ENCODE data around the gene FAM131A.
A peak's percentile ranks its signal among the peaks of the same experiment; 100 is the strongest.

Gene FAM131A

GRCh38 chr3:184366619-184367289 lies 29.4 kb downstream of the FAM131A start:
- no peaks in the 10 kb centered on the region for H3K9me3 ChIP-seq
- peaks cover 27% of the 10 kb centered on the region for H3K36me3 ChIP-seq
- no peak overlapping the region for H3K4me3 ChIP-seq (ENCODE audit: low read depth, low read length)
- no peaks in the 10 kb centered on the region for H3K4me1 ChIP-seq
- DNase-seq = no peak
- TF ChIP-seq, protein P1, sequence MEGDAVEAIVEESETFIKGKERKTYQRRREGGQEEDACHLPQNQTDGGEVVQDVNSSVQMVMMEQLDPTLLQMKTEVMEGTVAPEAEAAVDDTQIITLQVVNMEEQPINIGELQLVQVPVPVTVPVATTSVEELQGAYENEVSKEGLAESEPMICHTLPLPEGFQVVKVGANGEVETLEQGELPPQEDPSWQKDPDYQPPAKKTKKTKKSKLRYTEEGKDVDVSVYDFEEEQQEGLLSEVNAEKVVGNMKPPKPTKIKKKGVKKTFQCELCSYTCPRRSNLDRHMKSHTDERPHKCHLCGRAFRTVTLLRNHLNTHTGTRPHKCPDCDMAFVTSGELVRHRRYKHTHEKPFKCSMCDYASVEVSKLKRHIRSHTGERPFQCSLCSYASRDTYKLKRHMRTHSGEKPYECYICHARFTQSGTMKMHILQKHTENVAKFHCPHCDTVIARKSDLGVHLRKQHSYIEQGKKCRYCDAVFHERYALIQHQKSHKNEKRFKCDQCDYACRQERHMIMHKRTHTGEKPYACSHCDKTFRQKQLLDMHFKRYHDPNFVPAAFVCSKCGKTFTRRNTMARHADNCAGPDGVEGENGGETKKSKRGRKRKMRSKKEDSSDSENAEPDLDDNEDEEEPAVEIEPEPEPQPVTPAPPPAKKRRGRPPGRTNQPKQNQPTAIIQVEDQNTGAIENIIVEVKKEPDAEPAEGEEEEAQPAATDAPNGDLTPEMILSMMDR (IDR thresholded peaks at IDR 0.05; ENCODE audit: low read depth, low read length) = no peak
- no peaks in the 10 kb centered on the region for H3K27me3 ChIP-seq

GRCh38 chr3:184368116-184368515 lies 30.7 kb downstream of the FAM131A start:
- H3K4me1 ChIP-seq = no peaks in the 10 kb centered on the region

GRCh38 chr3:184368586-184369183 lies 31.3 kb downstream of the FAM131A start:
- TF ChIP-seq, protein P1 (IDR thresholded peaks at IDR 0.05; ENCODE audit: low read depth, low read length) = no peak
- no peak overlapping the region for H3K4me3 ChIP-seq (ENCODE audit: low read depth, low read length)
- H3K27me3 ChIP-seq = peaks cover 15% of the 10 kb centered on the region
- H3K36me3 ChIP-seq = peaks cover 27% of the 10 kb centered on the region
- no peaks in the 10 kb centered on the region for H3K9me3 ChIP-seq
- no peaks in the 10 kb centered on the region for H3K4me1 ChIP-seq
- no peak for DNase-seq

More at GRCh38 chr3:184368116-184368515, 30.7 kb downstream of the FAM131A start:
- Histone ChIP-seq H3K4me3 (ENCODE audit: low read depth, low read length) (no peak overlapping the region), H3K36me3 (peaks cover 27% of the 10 kb centered on the region), H3K27me3 (peaks cover 9% of the 10 kb centered on the region), H3K9me3 (no peaks in the 10 kb centered on the region)
- DNase-seq = no peak
- TF ChIP-seq, protein P1 (IDR thresholded peaks at IDR 0.05; ENCODE audit: low read depth, low read length) = no peak

- TF ChIP-seq, protein P1 (IDR thresholded peaks at IDR 0.05; ENCODE audit: low read depth, low read length) = peak; percentile 99
- Histone ChIP-seq H3K4me1 (no peaks in the 10 kb centered on the region), H3K9me3 (no peaks in the 10 kb centered on the region), H3K36me3 (peaks cover 13% of the 10 kb centered on the region), H3K4me3 (ENCODE audit: low read depth, low read length) (no peak overlapping the region), H3K27me3 (peaks cover 44% of the 10 kb centered on the region)
- DNase-seq = peak; percentile 82
Measured at GRCh38 chr3:184371570-184372018, 34.2 kb downstream of the FAM131A start.

DNA sequence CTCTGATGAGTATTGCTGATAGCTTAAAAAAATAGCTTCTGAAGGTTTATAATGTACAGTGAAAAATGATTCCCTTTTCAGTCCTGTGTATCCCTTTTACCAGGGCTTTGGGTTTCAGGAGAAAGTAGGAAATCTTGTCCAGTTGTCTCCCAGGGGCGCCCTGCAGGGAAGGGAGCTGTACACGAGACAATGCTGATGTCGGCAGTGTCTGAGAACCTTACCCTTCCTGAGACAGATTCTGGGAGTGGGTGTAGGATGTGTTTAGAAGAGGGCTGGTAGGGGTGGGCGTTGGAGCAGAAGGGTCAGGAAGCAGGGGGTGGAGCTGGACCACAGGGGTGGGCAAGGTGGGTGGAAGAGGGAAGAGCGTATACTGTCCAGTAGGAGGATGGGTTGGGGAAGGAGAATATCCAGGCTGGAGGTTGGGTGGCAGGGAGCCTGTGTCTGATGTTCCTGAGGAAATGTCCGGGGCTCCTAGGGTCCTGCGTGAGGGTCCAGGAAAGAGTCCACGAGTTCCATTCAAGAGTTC lies 35.0 kb downstream of the FAM131A start:
- TF ChIP-seq, protein P1 (IDR thresholded peaks at IDR 0.05; ENCODE audit: low read depth, low read length) = no peak
- peaks cover 50% of the 10 kb centered on the region for H3K27me3 ChIP-seq
- no peak overlapping the region for H3K4me3 ChIP-seq (ENCODE audit: low read depth, low read length)
- no peaks in the 10 kb centered on the region for H3K9me3 ChIP-seq
- H3K36me3 ChIP-seq = peaks cover 8% of the 10 kb centered on the region
- no peak for DNase-seq
- no peaks in the 10 kb centered on the region for H3K4me1 ChIP-seq

GRCh38 chr3:184372911-184373310 lies 35.5 kb downstream of the FAM131A start:
- H3K4me1 ChIP-seq = no peaks in the 10 kb centered on the region
- H3K9me3 ChIP-seq = no peaks in the 10 kb centered on the region
- no peak overlapping the region for H3K4me3 ChIP-seq (ENCODE audit: low read depth, low read length)
- DNase-seq = no peak
- TF ChIP-seq, protein P1 (IDR thresholded peaks at IDR 0.05; ENCODE audit: low read depth, low read length) = no peak
- peaks cover 7% of the 10 kb centered on the region for H3K36me3 ChIP-seq
- peaks cover 56% of the 10 kb centered on the region for H3K27me3 ChIP-seq

Measured in BE2C (cell line).